DLD1 (cell line): ENCODE measurements around the gene COL5A1.

Experiments used
- in situ Hi-C: cut with HindIII; loops from 2 replicates; pipeline ENCODE4 v1.10.0; 2017; ENCODE audit warnings: low sequenced_read_pairs

The COL5A1 gene

DNA sequence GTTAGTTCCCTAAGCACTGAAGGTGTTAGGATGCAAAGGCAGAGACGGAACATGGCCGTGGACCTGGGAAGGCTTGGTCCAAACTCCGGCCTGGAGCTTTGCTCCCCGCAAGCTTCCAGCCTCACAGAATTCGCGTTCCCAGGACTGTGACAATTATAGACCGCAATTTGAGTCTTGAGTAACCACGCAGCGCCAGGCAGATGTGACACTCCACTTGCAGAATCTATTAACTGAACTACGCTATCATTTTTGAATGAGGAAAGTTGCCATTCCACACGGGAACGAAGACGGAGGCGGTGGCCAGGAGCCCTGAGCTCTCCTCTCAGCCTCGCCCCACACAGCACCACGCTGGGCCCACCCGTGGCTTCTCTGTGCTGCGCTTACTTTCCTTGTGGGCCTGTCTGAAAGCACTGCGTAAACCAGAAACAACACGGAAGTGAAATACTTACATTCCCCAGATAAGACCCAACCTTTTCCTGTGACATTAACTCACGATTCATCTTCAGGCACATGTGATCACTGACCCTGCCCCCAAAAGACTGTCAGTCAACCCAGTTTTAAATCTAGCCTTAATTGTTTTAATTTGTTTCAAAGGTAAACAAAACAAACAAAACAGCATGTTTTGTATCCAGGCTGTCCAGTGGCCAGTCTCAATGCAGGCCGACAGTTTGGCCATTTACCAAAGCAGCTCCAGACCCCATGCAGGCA lies 16.1 kb upstream of the COL5A1 start:
- in situ Hi-C loops: no loop called here

DNA sequence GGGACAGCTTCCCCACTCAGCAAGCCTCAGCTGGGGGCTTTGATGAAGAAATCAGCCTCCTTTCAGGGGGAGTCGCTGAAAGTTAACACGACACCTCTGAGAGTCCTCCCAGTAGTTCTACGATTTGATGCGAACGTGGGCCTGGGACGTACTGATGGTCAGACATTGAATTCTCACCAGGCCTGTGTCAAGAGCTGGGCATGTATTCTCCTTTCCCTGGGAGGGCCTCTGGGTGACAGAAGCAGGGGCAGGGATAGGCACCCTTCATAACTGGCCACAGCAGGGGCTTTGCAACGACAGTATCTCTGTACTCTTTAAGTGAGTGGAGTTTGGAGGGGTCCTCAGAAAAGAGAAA lies 15.6 kb upstream of the COL5A1 start:
- in situ Hi-C loops: no loop called here

DNA sequence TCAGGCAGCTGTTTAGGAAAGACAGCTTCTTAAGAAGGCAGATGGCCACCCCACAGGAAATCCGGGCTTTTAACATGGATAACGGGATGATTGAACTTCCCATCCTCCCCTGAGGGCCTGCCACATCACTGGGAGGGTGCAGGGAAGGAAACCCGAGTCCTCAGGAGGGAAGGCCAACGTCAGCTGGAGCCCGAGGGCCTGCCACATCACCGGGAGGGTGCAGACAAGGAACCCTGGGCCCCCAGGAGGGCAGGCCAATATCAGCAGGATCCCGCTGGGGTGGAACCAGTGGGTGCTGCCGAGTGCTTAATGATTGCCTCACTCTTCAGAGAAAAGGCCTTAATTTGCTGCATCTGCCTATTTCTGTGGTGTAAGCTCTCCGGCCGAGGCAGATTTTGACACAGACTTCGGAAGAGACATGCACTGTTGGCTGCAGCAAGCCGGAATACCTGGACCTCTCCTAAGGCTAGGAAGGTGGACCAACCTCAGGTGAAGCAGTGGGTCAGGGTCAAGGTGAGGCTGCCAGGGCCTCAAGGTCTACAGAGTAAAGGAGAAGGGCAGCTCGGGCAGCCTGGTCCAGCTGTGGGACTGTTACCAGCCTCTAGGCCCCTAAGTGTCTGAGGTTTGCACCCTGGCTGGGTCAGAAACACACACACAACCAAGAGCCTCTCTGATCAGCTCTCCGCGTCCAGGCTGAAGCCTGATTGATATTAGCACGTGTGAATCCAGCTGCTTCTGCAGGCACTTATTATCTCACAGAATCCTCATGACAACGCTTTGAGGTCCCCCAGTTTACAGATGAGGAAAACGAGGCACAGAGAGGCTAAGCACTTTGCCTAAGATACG lies 14.8 kb upstream of the COL5A1 start:
- in situ Hi-C loops: no loop called here

DNA sequence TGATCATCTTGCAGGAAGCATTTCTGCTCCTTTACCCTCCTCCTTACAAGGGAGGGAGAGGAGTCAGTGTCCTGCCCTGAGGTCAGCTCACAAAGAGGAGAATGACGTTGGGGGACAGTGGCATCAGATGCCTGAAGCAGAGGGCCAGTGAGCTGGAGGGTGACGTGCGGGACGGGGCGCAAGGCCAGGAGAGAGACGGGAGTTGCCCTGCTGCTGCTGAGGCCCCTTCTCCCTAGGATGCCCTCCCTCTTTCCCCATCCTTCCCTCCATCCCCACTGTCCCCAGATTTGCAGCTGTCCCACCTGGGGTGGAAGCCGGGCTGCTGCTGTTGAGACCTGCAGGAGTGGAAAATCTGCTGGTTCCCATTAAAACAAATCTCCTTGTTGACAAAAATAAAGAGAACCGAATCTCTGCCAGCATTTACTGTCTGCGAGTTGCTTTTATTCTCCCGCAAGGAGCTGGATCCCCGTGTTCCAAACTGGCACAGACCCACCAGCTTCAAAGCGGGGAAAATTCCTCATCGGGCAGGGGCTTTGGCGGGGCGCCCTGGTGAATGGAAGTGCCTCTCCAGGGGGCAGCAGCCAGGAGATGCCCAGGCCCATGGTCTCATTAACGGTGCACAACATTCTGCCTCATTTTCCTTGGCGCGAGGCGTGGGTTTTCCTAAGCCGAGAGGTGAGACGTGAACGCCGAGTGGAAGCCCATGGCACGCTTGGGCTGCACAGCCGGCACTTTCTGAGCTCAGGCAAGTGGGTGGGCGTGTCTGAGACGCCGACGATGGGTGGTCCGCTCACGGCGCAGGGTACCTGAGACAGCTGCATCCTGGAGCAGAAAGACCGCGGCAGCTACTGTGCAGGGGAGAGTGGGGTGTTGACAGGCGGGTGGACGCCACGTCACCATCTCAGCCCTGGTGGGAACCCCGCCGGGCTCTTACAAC lies 13.9 kb upstream of the COL5A1 start:
- in situ Hi-C loops: no loop called here

DNA sequence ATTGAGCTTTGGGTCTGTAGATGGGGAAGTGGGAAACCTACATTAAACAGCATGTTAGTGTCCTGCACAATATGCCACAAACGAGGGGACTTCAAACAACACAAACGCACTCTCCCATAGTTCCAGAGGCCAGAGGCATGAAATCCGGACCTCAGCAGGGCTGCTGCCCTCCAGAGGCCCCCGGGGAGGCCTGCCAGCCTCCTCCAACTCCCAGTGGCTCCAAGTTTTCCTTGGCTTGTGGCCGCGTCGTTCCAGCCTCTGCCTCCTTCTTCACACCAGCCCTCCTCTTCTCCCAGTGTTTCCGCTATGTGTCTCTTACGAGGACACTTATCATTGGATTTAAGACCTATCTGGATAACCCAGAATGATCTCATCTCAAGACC lies 13.3 kb upstream of the COL5A1 start:
- in situ Hi-C loops: no loop called here

DNA sequence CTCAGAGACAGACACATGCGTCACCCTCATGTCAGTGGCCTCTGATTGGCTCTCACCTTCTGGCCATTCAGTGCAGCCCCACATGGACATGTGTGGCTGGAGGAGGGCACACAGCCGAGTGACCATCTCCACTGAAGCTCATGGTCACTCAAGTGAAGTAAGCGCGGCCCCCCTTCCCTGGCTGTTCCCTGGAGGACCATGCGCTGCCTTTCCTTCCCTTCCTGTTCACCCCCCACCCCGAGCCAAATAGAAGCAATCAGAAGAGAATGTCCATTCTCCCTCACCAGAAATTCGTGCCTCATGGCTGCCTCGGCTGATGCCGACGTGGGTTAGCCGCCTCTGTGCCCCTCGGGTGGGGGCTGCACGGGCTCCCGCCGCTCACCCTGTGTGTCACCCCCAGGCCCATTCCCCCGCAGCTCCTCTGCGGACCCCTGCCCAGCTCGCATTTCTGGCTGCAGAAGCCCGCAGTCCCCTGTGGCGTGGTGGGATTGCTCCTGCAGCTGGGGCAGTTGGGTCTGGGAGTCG lies 12.5 kb upstream of the COL5A1 start:
- in situ Hi-C loops: no loop called here

DNA sequence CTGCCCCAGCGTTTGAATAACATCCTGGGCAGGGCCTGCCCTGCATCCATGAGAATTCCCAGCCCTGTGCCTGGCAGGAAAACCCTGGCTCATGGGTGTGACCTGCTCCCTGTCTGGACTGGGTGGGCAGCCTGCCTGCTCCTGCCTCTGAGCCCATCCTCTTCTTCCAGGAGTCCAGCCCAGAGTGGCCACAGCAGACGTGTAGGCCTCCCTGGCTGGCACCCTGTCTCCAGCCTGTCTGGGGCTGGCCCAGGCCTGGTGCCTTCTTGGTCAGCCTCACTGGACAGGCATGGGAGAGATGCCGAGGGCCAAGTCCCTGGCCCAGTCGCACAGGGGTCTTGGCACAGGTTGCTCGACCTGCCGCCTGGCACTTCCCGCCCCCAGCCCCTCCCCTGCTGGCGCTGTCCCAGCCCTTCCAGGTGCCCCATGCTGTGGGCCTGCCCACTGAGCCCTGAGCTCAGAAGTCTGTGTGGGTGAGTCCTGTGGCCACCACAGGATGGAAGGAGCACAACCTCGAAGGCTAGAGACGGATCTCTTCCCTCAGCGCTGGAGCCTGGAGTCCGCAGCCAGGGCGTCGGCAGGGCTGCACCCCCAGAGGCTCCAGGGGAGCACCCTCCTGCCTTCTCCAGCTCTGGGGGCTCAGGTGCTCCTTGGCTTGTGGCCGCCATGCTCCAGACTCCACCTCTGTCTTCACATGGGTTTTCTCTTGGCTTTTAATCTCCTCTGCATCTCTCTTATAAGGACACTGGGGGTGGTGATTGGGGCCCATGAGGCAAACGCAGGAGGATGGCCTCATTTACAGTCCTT lies 11.8 kb upstream of the COL5A1 start:
- in situ Hi-C loops: loop anchor here (10.0 kb wide), 1 partner anchor 155 kb away; no protein-coding TSS in a partner anchor

DNA sequence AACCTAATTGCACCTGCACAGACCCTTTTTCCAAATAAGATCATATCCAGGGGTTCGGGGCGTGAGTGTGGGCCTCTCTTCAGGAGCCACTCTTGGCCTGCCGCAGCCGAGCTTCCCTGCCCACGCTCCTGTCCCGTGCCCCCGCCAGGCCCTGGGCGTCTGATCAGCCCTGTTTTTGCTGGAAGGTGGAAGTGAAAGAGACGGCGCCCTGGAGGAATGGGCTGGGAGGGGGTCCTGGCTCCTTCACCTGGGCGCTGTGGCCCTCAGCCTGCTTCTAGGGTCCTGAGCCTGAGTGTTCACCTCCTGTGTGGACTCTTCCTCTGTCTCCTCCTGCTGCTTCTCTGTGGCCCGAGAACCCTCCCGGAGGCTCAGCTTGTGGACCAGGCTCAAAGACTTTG lies 11.2 kb upstream of the COL5A1 start:
- in situ Hi-C loops: loop anchor here (10.0 kb wide), 1 partner anchor 156 kb away; no protein-coding TSS in a partner anchor

DNA sequence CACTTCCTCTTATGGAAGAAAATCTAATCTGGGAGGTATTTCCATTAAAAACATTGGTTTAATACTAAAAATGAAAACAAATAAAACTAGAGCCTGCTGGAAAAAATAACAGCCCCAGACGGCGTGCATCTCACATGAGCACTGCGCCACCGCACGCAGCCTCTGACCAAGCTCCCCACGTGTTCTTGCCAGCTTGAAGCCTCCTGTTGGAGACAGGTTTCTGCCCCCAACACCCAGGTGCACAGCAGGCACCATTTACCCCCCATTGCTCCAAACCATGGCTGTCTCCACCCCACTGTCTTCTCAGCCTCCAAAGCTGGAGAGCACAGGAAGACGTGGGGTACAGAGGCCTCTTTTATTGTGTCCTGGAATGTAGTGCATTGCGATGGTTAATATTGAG lies 10.7 kb upstream of the COL5A1 start:
- in situ Hi-C loops: loop anchor here (10.0 kb wide), 1 partner anchor 156 kb away; no protein-coding TSS in a partner anchor

DNA sequence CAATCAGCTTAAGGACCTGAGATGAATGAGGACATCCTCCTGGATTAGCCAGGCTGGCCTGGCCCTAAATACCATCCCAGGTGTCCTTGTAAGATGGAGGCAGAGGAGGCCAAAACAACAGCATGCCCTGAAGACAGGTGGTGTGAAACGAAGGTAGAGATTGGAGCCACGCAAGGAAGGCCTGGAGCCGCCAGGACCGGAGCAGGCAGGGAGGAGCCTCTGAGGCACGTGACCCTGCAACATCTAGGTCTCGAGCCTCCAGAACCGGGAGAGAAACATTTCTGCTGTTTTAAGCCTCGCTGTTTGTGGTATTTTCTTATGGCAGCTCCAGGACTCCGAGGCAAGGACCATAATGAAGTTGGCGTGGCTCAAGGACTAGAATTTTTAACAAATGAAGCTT lies 9.7 kb upstream of the COL5A1 start:
- in situ Hi-C loops: loop anchor here (10.0 kb wide), 1 partner anchor 157 kb away; no protein-coding TSS in a partner anchor

DNA sequence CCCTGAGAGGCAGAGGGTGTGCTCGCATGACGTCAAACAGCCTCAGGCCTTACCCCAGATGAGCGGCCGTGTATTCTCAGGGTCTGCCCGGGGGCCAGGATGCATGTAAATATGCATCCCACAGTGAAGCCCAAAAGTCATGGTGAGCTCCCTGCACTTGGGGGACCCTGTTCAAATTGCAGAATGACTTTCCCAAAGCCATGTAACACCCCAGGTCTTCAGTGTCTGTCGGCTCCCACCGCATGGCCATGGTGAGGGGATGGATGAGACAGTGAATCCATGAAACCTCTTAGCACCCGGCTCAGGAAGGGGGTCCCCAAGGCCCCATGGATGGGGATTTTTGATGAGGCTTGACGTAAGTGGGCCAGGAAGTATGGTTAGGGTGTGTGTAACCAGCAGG lies 9.3 kb upstream of the COL5A1 start:
- in situ Hi-C loops: loop anchor here (10.0 kb wide), 1 partner anchor 158 kb away; no protein-coding TSS in a partner anchor

DNA sequence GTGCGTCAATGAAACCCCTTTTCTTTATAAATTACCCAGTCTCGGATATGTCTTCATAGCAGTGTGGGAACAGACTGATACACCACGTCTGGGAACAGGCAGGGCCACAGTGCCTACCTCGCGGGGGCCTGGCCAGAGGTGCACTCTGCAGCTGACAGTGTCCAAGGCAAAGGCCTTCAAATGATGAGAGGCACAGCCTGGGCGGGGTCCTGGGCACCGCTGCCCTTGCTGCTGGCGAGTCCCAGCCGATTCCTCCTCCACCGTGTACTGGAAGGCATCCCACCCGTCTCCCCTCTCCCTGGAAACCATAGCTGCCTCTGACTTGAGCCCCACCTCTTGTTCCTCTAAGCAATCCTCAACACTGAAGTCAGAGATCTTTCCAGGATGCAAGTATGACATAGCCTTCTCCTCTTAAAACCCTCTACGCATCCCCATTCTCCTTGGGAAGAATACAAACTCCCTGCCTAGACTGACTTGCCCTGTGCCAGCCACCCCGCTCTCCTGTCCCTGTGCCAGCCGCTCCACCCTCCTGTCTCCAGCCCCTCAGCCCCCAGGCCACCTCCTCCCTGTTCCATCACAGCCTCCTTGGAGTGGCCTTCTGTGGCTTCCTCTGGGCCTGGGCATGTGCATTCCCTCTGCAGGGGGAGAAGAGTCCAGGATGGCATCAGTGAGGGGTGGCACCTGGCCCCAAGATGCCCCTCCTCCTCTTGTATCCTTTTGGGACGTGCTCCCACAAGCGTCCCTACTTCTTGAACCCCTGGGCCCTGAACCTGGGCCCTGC lies 8.1 kb upstream of the COL5A1 start:
- in situ Hi-C loops: loop anchor here (10.0 kb wide), 1 partner anchor 159 kb away; no protein-coding TSS in a partner anchor

DNA sequence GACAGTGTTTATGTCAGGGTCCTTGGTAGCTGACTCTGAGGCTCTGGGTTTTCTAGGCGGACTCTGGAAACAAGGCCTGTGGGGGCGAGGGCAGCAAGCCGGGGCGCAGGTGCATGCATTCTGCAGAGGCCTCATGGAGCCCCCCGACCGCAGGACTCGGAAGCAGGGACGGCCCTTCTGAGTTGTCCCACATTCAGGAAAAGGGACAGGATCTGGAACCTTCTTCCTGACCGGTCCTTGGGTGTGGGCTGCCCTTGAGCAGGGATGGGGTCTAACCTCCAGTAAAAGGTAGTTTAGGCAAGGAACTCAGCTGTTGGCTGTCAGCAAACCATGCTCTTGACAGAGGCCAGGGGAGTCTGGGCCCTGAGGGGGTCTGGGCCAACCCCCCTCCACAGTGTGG lies 7.4 kb upstream of the COL5A1 start:
- in situ Hi-C loops: loop anchor here (10.0 kb wide), 1 partner anchor 159 kb away; no protein-coding TSS in a partner anchor

DNA sequence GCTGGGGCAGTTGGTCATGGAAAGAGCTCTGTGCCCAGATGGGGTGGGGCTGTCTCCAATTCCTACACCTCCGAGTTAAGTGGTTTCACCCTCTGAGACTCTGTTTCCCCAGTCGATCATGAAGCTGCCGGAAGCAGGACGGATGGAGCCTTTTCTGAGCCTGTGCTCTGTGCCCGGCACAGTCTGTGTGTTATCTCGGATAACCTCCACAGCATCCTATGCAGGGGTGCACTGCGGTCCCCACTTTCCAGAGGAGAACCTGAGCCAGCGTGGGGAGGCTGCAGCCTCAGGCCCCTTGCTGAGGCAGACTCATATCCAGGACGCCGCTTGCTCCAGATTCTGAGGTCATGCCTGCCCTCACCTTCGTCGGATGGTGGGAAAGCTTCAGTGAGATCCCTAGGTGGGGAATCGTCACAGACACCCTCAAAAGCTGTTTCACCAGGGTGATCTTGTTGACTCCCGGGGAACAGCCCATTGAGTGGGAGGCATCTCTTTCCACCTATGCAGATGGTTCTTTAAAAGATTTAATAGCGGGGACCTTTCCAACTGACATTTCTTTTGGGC lies 6.9 kb upstream of the COL5A1 start:
- in situ Hi-C loops: loop anchor here (10.0 kb wide), 1 partner anchor 160 kb away; no protein-coding TSS in a partner anchor

DNA sequence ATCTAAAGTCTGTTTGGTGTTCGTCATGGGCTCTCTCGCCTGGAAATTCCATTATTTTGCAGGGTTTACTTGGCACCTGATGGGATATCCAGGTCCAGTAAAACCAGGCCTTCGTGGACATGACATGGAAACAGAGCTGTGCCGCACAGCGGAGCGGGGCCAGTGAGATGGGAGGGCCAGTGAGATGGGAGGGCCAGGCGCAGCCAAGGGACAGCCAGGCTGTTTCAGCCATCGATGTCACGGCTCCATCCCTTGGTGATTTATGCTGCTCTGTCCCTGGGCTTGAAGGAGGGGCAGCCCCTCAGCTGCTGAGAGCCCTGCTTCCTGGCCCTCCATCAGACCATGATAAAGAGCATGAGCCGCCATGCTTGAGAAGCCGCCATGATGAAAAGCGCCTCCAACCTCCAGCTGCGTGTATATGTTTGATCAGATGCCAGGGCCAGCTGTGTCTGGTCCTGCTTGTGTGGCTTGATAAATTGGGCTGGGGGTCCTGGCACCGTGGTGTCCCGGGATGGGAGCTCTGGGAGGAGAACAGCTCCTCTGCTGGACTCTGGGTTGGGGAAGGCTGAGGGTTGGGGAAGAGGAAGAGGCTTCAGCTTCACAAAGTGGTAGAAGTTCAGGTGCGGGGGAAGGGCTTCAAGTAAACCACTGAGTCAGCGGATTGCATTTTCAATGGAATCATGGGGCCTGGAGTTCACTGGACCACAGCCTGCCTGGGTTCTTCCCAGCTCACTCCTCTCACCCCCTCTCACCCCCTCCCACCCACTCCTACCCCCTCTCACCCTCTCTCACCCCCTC lies 6.1 kb upstream of the COL5A1 start:
- in situ Hi-C loops: loop anchor here (10.0 kb wide), 1 partner anchor 161 kb away; no protein-coding TSS in a partner anchor

DNA sequence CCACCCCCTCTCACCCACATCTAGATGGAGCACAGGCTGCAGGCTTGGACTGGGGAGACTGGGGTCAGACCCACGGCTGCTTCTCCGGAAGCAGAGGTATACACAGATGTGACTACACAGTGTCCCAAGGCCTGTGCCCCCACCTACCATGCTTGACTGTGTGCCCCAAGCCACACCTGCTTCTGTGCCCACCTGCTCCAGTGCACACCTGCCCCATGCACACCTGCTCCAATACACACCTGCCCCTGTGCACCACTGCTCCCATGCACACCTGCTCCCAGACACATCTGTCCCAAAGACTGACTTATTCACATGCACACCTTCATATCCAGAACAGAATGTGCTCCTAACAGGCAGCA lies 5.5 kb upstream of the COL5A1 start:
- in situ Hi-C loops: loop anchor here (10.0 kb wide), 1 partner anchor 161 kb away; no protein-coding TSS in a partner anchor

DNA sequence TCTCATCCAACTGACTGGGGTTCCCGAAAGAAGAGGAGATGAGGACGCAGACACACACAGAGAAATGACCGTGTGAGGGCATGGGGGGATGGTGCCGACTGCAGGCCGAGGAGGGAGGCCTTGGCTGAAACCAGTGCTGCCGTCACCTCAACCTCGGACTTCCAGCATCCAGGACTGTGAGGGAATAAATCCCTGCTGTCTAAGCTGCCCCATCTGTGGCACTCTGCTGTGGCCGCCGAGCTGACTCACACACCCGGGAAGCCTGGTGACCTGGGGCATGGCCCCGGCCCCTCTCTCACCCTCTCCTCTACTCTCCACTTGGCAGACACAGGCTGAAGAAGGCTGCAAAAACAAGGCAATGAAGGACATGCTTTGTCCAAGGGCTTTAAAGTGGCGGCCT lies 4.4 kb upstream of the COL5A1 start:
- in situ Hi-C loops: loop anchor here (10.0 kb wide), 1 partner anchor 162 kb away; no protein-coding TSS in a partner anchor
